HG02852 (cell line): ENCODE data around the gene ZBTB20.

Source experiments
- ATAC-seq: cut with Tn5 transposase; IDR thresholded peaks from one replicate; pipeline ENCODE4 v1.9.1; 2021; ENCODE audit warnings: mild to moderate bottlenecking, moderate library complexity; ENCODE audit not compliant: unreplicated experiment

Gene ZBTB20

DNA sequence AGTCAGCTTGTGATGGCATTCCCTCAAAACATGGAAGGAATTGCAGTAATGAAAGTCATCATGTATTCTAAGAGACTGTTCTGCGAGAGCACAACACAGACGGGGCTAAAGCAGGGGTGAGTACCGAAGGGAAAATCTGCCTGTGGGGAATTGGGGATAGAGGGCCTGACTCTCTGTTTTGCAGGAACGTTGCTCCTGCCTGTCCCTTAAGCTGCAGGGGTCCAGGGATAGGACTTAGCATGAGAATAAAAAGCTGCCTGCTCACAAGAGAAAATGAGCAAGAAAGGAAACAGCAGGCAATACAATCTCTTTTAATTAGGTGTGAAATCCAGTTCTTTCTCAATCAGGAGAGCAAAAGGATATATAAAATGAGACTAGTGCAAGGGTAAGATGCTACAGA, 791.0 kb downstream of the ZBTB20 start:
- ATAC-seq = no peak

DNA sequence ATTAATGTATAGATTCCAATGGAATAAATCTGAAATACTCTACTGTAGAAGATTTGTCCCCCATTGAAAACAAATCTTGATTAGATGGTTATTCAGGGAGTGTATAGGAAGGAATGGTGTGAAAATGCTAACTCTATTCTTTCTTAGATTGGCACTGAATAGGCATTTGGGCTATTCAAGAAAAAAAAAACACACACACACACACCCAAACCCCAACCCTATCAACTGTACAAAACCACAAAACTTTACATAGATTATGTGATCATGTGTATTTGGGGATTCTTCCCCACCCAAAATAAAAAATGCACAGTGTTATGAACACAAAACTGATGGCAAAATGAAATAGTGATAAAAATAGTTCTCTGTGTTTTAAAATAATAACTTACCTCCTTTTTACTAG, 791.4 kb downstream of the ZBTB20 start:
- no peak for ATAC-seq

DNA sequence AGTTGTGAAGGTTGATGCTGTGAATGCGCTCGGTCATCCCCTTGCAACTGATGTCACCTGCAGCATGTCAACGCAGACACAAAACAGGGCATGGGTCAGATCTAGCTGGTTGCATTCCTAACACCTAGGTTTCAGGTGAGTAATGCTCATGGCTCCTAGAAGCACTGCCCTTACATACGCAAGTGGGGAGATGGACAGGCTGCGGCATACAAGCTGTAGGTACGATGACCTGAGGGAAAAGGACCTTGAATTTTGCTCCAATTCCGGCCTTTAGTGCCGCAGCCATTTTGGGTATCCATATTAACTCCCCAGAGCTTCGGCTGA, 795.3 kb downstream of the ZBTB20 start:
- ATAC-seq = no peak

DNA sequence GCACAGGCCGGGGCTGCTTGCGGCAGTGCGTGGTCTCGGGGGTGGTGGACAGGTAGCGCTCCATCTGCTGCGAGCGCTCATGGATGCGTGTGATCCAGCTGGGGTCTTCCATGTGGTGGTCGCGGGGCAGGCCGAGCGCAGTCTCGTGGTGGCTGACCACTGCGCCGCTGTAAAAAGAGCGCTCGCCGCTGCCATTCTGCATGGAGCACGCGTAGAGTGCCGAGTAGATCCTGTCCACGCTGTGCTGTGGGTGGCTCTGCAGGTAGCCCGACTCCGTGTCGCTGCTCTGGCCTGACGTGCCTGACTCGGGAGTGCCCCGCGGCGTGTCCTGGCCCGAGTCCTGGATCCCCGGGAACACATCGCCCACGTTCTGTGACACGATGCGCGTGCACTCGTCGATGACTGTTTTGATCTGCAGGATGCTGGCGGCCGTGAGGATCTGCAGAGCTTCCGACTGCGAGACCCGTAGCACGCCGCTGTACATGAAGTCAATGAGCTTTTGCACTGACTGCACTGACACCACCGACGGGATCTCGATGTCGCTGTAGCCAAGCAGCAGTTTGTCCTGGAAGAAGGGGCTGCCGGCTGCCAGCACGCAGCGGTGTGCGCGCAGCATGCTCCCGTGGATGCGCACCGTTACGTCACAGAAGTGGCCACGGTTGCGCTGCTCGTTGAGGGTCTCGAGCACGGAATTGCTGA, 795.8 kb downstream of the ZBTB20 start:
- ATAC-seq = no peak

DNA sequence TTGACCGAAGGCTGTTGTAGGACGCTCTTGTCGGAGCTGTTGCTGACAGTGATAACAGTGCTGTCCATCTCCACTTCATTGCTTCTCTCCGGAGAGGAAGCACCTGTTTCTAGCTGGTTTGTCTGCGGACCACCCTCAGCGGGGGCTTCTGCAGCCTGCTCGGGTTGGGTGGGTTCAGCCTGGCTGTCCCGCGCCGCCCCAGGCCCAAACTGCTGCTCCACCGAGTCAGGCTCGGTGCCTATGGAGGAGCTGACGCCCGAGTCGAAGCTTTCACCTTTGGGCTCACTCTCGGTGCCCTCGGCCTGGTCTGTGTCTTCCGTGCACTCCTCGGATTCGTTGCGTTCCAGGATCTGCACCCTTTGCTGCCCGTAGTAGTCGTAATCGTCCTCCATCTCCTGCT, 796.4 kb downstream of the ZBTB20 start:
- ATAC-seq = no peak

DNA sequence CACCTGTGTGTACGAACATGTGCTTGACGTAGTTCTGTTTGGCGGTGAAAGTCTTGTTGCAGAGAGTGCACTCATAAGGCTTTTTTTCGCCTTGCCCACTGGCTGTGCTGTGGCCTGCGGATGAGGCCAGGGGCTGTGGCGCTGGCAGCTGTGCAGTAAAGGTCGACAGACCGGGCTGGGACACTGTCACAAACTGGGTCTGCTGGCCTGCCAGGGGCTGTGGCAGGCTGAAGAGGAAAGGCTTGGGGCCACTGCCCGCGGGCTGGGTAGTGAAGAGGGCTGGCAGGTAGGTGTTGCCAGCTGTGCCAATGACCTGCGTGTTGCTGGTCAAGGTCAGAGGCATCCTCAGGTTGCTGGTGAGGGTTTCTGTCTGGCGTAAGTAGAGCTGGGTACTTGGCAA, 796.8 kb downstream of the ZBTB20 start:
- ATAC-seq = no peak

DNA sequence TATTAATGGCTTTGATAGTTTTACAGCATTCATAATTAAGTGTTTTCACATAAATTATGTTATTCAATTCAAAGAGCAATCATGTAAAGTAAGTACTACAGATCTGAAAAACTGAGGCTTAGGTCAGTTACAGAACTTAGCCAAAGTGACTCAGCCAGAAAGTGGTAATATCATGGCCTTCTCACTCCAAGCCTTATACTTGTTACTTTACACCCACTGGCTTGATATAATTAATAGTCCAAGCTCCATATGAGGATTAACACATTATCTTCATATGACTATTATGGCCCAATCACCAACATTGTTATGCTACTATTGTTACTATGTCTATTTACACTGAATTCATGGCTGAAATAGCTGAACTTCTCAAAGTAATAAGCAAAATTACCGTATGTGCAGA, 802.6 kb downstream of the ZBTB20 start:
- ATAC-seq = no peak

DNA sequence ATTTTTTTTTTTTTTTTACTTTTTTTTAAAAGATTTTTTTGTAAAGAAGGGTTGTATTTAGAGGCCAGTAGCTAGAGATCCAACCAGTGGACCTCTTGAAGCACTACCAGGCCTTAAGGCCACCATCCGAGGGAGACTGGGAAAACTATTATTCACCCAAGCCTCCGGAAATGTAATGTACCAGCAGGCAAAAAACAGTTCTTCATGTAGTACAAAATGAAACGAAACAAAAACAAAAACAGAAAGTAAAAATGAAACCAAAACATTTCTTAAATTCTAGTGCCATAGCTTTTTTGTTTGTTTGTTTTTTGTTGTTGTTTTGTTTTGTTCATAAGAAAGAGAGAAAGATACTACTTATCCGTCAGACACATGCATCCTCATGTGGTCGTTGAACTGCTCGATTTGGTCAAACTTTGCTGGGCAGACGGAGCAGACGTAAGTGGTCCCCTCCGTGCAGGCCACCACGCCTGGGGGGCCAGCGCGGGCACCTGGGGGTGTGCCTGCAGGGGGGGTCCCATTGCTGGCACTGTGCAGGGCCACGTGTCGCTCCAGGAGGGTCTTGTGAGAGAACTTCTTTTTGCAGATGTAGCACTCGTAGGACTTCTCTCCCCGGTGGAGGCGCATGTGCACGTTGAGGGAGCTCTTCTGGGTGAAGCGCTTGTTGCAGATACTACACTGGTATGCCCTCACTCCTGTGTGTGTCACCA, 808.3 kb downstream of the ZBTB20 start:
- ATAC-seq = no peak

DNA sequence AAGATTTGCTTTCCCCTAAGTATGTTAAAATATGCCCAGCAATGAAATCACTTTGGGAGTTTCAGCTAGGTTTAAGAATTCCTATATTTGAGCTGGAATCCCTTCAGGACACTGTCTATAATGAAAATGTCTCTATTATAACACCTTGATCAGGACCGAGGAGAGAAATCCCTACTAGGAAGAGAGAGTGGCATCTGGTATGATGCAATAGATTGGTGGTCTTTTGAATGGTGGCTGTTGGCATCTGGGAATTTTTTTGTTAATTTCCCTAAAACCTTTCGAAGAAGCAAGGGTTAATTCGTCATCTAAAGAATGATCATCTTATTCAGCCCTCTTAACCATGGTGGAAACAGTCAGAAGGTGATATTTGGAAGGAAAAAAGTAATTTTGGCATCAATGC, 810.2 kb downstream of the ZBTB20 start:
- ATAC-seq = no peak

DNA sequence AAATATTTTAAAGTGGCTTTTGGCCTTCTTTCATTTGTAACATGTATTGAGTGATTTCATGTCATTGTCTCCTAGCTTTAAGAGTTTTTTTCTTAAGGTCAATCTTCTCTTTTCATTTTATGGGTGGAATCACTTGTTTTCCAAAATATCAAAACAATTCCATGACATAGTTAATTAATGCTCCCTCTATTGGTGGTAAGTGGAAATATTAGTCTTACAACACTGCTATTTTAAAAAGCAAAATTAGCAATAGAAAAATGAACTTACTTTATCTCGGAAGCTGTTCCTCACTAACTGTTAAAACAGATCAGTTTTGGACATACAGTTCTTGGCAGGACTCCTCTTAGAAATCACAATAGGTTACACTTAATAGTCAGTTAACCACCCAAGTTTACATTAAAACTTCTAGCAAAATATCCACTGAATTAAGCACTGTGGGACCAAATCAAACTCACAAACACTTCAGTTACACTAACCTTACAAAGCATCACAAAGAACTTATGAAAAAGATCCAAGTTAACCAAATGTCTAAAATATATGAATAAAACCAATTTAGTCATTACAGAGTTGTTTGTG, 810.9 kb downstream of the ZBTB20 start:
- ATAC-seq = no peak

DNA sequence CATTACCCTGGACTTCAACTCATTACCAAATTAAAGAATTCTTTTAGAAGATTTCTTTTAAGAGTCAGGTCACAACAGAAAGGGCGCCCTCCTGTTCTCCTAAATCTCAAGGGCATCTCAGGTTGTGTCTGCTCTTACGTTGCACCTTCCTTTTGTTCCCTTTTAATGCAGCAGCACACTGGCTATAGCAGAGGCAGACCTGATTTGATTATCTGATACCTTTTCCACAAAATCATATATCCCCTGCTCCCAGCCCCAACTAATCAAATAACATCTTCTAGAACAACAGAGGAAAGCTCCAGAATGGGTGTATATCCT, 813.2 kb downstream of the ZBTB20 start:
- ATAC-seq = no peak

DNA sequence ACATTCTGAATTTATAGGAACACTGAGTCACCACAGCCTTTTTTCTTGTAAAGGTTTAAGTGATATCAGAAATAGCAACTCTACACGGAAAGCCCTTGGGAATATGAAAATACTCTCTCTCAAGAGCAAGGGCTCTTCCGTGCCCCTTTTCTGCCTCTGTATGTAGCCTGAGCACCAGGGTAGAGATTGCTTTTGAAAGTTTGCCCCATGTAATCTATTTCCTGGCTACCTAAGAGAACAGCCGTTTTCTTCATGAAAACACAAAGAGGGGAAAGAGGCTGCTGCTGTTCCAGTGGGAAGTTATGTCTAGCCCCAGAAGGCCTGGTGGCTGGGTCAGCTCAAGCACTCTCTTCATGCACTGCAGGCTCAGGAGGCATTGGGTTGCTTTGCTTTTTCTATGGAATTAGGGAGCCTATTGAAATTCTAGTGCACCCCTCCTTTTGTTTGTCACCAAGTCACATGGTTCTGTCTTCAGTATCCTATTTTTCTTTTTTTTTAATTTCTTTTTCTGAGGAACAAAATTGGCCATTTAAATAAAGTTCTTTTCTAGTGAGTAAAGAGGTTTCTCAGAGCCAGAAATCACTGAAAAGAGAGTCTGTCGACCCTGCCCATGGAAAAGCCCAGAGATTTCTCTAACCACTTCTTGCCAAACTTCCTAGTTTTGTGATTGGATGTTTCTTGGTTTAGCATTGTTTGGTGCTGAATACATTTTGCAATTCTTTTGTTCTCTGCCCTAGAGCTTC, 813.7 kb downstream of the ZBTB20 start:
- no peak for ATAC-seq

DNA sequence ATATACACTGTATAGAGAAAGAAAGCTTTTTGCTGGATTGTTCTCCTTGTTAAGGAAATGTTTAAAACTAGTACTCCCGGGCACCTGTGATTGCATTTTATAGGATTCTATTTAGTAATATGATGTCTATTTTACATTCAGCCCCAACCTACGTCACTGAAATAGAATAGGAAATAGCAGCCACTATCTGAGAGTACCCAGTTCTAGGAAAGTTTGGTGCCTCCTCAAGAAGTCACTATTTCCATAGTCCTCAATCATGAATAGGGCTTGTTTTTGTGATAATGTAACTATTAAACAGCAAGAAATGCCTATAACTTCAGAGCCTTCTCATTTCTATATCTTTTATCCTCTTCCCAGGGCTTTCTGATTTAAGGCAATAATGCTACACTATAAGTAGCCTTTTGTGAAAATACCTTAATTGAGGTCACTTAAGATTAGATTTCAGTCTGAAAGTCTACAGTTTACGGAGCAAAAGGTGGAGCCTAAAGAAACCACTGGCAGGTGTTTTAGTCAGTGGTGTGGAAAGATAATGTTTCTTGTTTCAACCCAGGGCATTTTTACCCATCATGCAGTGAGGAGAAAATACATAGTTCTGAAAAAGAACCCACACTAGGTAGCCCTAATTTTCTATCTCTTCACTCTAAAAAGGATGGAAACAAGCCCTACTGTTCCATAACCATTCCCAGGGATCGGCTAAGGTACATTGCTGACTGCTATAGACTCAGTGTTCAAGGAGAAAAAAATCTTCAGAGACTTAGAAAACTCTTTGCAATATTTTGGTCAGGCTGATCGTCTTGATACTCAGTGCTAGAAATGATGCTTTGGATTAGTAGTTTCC, 814.5 kb downstream of the ZBTB20 start:
- ATAC-seq = peak; percentile 72

DNA sequence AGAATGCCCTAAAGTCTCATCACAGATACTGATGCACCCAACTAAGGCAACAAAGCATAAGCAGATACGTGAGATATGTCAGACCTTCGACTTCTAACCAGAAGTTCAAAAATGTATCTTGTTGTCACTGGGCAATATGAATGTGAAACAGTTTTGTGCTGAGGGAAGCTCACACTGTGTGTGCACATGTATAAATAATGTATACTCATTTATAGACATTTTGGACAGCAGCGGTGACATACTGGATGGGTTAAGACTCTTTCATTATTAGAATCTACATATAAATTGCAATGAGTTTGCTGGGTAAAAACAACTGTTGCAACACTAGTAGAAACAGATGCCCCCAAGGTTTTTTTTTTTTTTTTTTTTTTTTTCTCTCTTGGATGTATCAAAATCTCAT, 815.4 kb downstream of the ZBTB20 start:
- ATAC-seq = no peak

DNA sequence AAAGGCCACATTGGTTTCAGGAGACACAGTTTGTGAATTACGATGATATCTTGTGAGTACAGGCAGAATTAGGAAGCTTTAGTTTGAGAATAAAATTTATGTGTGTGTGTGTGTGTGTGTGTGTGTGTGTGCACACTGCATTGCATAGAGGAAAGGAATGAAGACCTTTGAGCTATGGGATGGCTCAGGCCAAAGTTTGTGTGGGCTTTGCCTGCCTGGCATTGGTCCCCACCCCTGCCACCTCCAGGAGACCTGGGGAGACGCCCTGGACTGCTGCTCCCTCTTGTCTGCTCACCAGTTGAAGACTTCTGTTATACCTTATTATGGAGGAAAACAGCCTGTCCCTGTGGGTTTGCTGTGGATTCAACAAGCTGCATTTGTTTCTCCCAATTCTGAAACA, 816.1 kb downstream of the ZBTB20 start:
- ATAC-seq = no peak

DNA sequence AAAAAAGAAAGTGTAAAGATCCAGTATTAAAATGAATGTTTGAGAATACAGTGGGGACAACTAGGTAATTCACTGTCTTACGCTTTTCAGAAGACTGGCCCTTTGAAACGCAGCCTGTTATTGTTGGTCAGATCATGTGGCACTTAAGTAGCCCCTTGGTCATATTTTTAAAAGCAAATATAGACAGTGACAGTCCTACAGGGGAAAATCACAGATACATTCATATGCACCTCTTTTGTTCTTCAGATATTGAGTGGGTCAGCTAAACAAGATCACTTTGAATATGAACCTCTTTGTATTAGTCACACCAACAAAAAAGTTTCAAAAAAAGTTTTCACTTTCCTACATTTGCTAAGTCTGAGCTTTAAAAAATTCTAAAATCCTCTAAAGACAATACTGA, 817.3 kb downstream of the ZBTB20 start:
- peak; percentile 56 for ATAC-seq

DNA sequence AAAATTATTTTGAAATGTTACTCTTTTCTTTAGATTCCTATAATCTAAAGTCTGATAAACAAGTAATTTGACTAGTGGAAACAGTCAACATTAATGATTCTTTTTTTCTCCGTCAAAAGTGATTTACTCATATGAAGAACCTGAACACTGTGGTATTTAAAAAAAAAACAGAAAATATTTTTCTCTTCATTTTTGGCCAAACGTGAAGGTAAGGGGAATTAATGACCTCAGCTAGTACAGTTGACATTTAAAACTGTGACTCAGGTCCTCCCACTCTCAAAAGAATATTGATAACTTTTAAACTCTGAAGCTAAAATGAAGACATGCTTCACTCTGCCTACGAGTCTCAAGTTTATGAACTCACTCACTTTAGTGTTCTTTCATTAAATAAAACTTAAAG, 818.7 kb downstream of the ZBTB20 start:
- no peak for ATAC-seq

DNA sequence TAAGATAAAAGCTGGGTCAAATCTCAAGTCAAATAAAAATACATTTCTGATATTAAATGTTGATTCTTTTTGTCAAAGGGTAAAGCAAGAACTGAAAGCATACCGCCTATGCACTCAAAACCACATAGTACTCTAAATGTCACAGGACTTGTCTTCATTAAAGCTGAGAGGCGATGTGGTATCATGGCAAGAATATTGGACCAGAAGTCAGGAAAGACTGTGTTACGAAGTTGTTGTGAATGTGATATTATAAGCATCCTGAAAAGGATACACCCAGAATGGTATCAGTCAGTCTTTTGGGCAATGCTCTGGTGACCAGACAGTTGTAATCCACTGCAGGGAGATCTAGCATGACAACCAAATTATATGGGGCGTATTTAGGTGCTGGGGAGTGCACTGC, 819.4 kb downstream of the ZBTB20 start:
- no peak for ATAC-seq

DNA sequence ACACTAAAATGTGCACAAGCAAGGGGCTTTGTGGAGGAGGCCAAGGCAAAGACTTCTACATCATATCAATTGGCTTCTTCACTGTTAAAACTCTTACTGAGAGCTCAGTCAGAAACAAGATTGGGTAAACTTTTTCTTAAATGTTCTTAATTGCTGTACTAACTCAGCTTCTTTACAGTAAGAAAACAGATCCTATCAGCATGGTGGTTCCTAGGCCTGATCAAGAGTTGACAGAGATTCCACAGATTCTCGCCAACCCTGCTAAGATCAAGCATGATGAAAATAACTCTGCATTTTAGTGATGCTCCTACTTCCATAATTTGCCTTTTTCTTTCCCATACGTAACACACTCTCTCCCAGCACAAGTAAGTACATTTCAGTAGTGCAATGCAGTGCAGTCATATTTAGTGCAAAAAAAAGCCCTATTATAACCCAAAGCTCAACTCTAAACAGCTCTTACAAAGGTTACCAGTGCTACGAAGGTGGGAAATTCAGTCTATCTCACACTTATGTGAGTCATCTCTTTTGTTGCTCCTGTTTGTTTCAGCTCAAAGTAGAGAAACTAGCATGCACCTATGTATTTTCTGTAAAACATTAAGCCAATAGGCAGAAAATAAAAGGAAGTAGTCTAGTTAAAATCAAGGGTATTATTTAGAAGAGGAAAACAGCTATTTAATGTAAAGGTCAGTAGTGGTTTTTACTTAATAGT, 823.4 kb downstream of the ZBTB20 start:
- no peak for ATAC-seq

DNA sequence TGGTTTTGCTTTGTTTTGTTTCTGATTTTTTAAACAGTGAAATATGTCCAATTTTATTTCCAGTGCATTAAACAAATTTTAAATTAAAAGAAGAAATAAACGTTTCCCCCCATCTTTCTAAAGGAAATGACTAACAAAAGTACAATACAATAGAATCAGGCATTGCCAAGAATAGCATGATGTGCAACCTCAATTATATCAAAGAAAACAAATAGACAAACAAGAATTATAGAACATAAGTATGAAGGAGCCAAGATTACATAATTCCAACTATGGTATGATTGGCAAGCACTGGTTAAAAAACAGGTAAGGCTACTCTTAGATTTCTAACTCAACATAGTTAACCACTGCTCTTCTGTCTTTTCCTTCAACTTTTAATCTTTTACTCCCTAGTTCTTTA, 826.8 kb downstream of the ZBTB20 start:
- no peak for ATAC-seq

DNA sequence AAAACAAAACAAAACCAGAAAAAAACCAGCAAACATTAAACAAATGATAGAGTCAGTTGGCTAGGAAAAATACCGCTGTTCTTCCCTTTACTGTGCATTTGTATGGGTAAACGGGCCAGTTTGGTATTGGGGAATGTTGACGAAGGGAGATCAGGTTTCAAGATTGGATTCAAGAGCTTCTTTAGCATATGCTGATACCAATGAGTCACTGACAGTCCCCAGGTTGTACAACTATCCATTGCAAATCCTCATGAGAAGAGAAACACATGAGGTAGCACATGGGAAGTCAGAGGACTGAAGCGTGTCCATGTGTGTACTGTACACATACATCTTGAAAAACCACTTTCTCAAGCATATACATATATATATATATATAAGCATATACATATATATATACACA, 827.6 kb downstream of the ZBTB20 start:
- no peak for ATAC-seq
